ENCODE results near the gene CHST8.

GRCh38 chr19:33818411-33818810 lies 196.7 kb downstream of the CHST8 start:
- TF ChIP-seq CTCF (conservative IDR thresholded peaks at IDR 0.05; ENCODE audit: low read depth, low read length) (no peak), EZH2 (IDR thresholded peaks at IDR 0.05; ENCODE audit: borderline replicate concordance, low read depth, low read length, poor library complexity, severe bottlenecking) (no peak)

Data from A673 (cell line).